MCF 10A (cell line): Measurements from ENCODE around the gene SUCLA2. TPM values are rescaled to one million over a fixed set of nuclear protein-coding genes. Genes with fewer than 3 reads are reported as not detected.
A peak's percentile ranks its signal among the peaks of the same experiment; 100 is the strongest.

Experiments used
- BruUV-seq: library from RNA; stranded (reverse); fragments of 400-500 nt; replicated peaks from 2 replicates; lab custom pipeline; 2021; lab: Mats Ljungman, UMichigan
- CTCF ChIA-PET: fragments of 300-600 bp; sonication (Branson Sonifier 250); formaldehyde crosslinking; extraction: SDS; loops from one replicate; lab custom pipeline; 2021; ENCODE audit warnings: antibody characterized with exemption, inconsistent platforms; lab: Yijun Ruan, JAX
- POLR2A ChIA-PET: fragments of 300-600, 350-650 bp; sonication (Branson Sonifier 250); formaldehyde crosslinking; extraction: SDS; loops from one replicate; lab custom pipeline; 2020; ENCODE audit warnings: antibody characterized with exemption, inconsistent platforms; lab: Yijun Ruan, JAX
- DNase-seq: peaks from one replicate; pipeline ENCODE4 v3.0.0-alpha.2; 2018; ENCODE audit not compliant: unreplicated experiment
- H3K27ac Mint-ChIP-seq: one replicate; pipeline ENCODE4 v1.8.0; 2022; ENCODE audit warnings: mild to moderate bottlenecking, low read depth, mixed read lengths; ENCODE audit not compliant: unreplicated experiment
- H3K27me3 Mint-ChIP-seq: one replicate; pipeline ENCODE4 v1.8.0; 2022; ENCODE audit warnings: mixed read lengths; ENCODE audit not compliant: insufficient read depth, unreplicated experiment
- H3K36me3 Mint-ChIP-seq: one replicate; pipeline ENCODE4 v1.8.0; 2022; ENCODE audit warnings: mild to moderate bottlenecking, moderate library complexity, mixed read lengths; ENCODE audit not compliant: insufficient read depth, unreplicated experiment
- H3K4me1 Mint-ChIP-seq: one replicate; pipeline ENCODE4 v1.8.0; 2022; ENCODE audit warnings: mixed read lengths; ENCODE audit not compliant: insufficient read depth, unreplicated experiment
- H3K4me3 Mint-ChIP-seq: one replicate; pipeline ENCODE4 v1.8.0; 2022; ENCODE audit warnings: mild to moderate bottlenecking, moderate library complexity, mixed read lengths; ENCODE audit not compliant: unreplicated experiment
- H3K9me3 Mint-ChIP-seq: one replicate; pipeline ENCODE4 v1.8.0; 2022; ENCODE audit warnings: mixed read lengths; ENCODE audit not compliant: unreplicated experiment
- intact Hi-C: fragments of 100-400 bp; cut with micrococcal nuclease; formaldehyde crosslinking; loops from 2 replicates; pipeline ENCODE4 v1.14.1; 2022
- total RNA-seq: library from RNA; stranded (reverse); gene quantifications from 2 replicates; pipeline ENCODE4 v1.2.3, GENCODE V29; 2022
- TF ChIP-seq, protein P1 (sequence below): fragments of 200-600 bp; IDR thresholded peaks from one replicate; pipeline ENCODE4 v1.8.0; 2022; ENCODE audit warnings: antibody characterized with exemption, mild to moderate bottlenecking; ENCODE audit not compliant: unreplicated experiment

SUCLA2 gene
- total RNA-seq, 1 experiment from 2014 or later = 42.1 TPM

- no peak overlapping the region for H3K4me3 Mint-ChIP-seq
- ChIA-PET CTCF (interaction anchor here (0.6 kb wide), 1 partner anchor 14 kb away, joined by 3 read pairs; no protein-coding TSS in a partner anchor), POLR2A (no interaction called here)
- TF ChIP-seq, protein P1, sequence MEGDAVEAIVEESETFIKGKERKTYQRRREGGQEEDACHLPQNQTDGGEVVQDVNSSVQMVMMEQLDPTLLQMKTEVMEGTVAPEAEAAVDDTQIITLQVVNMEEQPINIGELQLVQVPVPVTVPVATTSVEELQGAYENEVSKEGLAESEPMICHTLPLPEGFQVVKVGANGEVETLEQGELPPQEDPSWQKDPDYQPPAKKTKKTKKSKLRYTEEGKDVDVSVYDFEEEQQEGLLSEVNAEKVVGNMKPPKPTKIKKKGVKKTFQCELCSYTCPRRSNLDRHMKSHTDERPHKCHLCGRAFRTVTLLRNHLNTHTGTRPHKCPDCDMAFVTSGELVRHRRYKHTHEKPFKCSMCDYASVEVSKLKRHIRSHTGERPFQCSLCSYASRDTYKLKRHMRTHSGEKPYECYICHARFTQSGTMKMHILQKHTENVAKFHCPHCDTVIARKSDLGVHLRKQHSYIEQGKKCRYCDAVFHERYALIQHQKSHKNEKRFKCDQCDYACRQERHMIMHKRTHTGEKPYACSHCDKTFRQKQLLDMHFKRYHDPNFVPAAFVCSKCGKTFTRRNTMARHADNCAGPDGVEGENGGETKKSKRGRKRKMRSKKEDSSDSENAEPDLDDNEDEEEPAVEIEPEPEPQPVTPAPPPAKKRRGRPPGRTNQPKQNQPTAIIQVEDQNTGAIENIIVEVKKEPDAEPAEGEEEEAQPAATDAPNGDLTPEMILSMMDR = no peak
- no peak overlapping the region for H3K27ac Mint-ChIP-seq
- intact Hi-C loops = no loop called here
- H3K27me3 Mint-ChIP-seq = no peaks in the 10 kb centered on the region
- peaks cover 60% of the 10 kb centered on the region for H3K36me3 Mint-ChIP-seq
- no peaks in the 10 kb centered on the region for H3K4me1 Mint-ChIP-seq
- BruUV-seq = no TSS peak
- H3K9me3 Mint-ChIP-seq = peaks cover 11% of the 10 kb centered on the region
- DNase-seq = no peak
Observed at GRCh38 chr13:47964863-47965262, 36.2 kb downstream of the SUCLA2 start.

GRCh38 chr13:47962237-47962636, 38.8 kb downstream of the SUCLA2 start:
- ChIA-PET CTCF (interaction anchor here (0.7 kb wide), 1 partner anchor 25 kb away, joined by 3 read pairs; no protein-coding TSS in a partner anchor), POLR2A (no interaction called here)
- Mint-ChIP-seq H3K27ac (no peak overlapping the region), H3K9me3 (peaks cover 25% of the 10 kb centered on the region), H3K36me3 (peaks cover 73% of the 10 kb centered on the region), H3K4me3 (no peak overlapping the region), H3K4me1 (no peaks in the 10 kb centered on the region), H3K27me3 (no peaks in the 10 kb centered on the region)
- intact Hi-C loops = no loop called here
- DNase-seq = no peak
- TF ChIP-seq, protein P1 = no peak
- no TSS peak for BruUV-seq

DNA sequence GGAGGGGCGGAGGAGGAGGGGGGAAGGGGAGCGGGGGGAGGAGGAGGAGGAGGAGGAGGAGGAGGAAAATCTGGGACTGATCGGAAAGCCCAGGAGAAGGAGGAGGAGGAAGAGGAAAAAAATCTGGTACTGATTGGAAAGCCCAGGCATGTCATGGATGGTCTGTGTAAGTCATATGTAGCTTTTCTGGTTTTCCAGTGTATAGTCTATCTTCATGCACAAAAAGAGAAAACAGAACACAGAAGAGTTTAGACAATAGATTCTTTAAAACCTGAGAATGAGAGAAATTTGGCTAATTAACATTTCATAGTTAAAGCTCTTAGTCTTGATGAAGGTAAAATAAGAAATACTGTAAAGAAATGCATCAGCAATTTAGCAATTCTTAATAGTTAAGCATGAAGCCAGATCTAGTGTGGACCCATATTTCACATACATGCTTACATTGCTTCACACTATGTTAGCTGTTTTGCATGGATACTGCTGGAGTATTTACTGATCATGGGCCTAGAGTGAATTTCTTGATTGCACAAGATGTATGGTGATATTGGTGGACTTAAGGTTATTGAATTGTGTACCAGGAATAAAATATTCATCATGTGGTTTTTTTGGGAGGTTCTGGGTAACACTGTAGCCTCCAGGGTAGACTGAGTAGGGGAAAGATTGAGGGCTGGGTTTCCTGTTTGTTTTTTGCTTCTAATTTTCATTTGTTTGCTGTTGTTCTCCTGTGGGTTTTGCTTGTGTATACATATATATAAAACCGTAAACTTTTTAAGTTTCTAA, 41.4 kb downstream of the SUCLA2 start:
- no peak overlapping the region for H3K27ac Mint-ChIP-seq
- no peak overlapping the region for H3K4me3 Mint-ChIP-seq
- peaks cover 39% of the 10 kb centered on the region for H3K9me3 Mint-ChIP-seq

GRCh38 chr13:47957073-47957472, 44.0 kb downstream of the SUCLA2 start:
- CTCF ChIA-PET = interaction anchor here (0.7 kb wide), 1 partner anchor 20 kb away, joined by 4 read pairs; no protein-coding TSS in a partner anchor
- TF ChIP-seq, protein P1 = no peak
- no peaks in the 10 kb centered on the region for H3K27me3 Mint-ChIP-seq
- no TSS peak for BruUV-seq
- H3K4me1 Mint-ChIP-seq = no peaks in the 10 kb centered on the region
- DNase-seq = no peak
- intact Hi-C loops = no loop called here
- POLR2A ChIA-PET = interaction anchor here (0.6 to 1.8 kb wide), 2 partner anchors 34 to 43 kb away, joined by 3 to 5 read pairs; partner anchors contain the start of gene SUCLA2
- peaks cover 55% of the 10 kb centered on the region for H3K36me3 Mint-ChIP-seq
- H3K27ac Mint-ChIP-seq = no peak overlapping the region
- no peak overlapping the region for H3K4me3 Mint-ChIP-seq
- peaks cover 39% of the 10 kb centered on the region for H3K9me3 Mint-ChIP-seq

More for the DNA sequence above, 41.4 kb downstream of the SUCLA2 start:
- peak; percentile 6 for DNase-seq
- ChIA-PET POLR2A (no interaction called here), CTCF (no interaction called here)
- TF ChIP-seq, protein P1 = no peak
- peaks cover 70% of the 10 kb centered on the region for H3K36me3 Mint-ChIP-seq
- no TSS peak for BruUV-seq
- H3K27me3 Mint-ChIP-seq = no peaks in the 10 kb centered on the region
- no peaks in the 10 kb centered on the region for H3K4me1 Mint-ChIP-seq
- intact Hi-C loops = no loop called here
